ENCODE results near the gene ADCYAP1R1.
"Not testable (repeated sequence)": the region's sequence is repeated elsewhere in the genome, so short reads cannot be mapped to it uniquely, and the experiment has no call there.

The ADCYAP1R1 gene

GRCh38 chr7:31146030-31146429, 93.9 kb downstream of the ADCYAP1R1 start:
- no peak for DNase-seq

GRCh38 chr7:31146538-31146937, 94.4 kb downstream of the ADCYAP1R1 start:
- no peak for DNase-seq

- DNase-seq: no peak
Measured at GRCh38 chr7:31151849-31152248, 99.7 kb downstream of the ADCYAP1R1 start.

GRCh38 chr7:31153318-31153717, 101.2 kb downstream of the ADCYAP1R1 start:
- not testable (repeated sequence) for DNase-seq

- DNase-seq: no peak
Measured at GRCh38 chr7:31160941-31161340, 108.8 kb downstream of the ADCYAP1R1 start.
